OCI-LY1 (cell line): ENCODE data around the gene GDF10.

Experiments
- EZH2 ChIP-seq: fragments of 200-600 bp; sonication (generic), shearing (Covaris generic); IDR thresholded peaks from 2 replicates; pipeline ENCODE4 v1.8.0; 2017; ENCODE audit warnings: borderline replicate concordance, mixed run types, mild to moderate bottlenecking, antibody characterized with exemption, low read length, moderate library complexity, mixed read lengths
- TF ChIP-seq, protein P1 (sequence below): fragments of 200-600 bp; sonication (generic), shearing (Covaris generic); IDR thresholded peaks from 2 replicates; pipeline ENCODE4 v1.5.1; 2017; ENCODE audit warnings: mild to moderate bottlenecking, antibody characterized with exemption, low read length, moderate library complexity, mixed read lengths

DNA sequence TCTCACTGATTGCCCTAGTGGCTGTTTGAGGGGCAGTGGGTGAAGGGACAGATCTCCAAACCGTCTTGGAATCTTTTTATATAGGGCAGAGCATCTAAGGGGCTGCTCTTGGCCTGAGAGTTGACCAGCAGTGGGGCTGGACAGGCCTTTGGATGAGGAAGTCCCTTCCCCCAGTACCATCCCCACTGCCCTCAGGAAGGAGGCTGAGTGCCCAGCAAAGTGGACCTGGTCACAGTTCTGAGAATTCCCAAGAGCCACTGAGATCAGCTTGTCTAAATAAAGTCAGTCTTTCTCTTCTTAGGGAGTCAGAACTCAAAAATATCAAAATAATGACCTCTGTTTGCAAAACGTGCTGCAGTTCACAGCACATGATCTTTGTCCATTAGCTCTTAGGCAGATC is 5.6 kb downstream of the GDF10 start:
- no peak for TF ChIP-seq EZH2
- TF ChIP-seq, protein P1, sequence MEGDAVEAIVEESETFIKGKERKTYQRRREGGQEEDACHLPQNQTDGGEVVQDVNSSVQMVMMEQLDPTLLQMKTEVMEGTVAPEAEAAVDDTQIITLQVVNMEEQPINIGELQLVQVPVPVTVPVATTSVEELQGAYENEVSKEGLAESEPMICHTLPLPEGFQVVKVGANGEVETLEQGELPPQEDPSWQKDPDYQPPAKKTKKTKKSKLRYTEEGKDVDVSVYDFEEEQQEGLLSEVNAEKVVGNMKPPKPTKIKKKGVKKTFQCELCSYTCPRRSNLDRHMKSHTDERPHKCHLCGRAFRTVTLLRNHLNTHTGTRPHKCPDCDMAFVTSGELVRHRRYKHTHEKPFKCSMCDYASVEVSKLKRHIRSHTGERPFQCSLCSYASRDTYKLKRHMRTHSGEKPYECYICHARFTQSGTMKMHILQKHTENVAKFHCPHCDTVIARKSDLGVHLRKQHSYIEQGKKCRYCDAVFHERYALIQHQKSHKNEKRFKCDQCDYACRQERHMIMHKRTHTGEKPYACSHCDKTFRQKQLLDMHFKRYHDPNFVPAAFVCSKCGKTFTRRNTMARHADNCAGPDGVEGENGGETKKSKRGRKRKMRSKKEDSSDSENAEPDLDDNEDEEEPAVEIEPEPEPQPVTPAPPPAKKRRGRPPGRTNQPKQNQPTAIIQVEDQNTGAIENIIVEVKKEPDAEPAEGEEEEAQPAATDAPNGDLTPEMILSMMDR, result no peak
